ENCODE data around the gene DCLK1.

The DCLK1 gene

GRCh38 chr13:35930665-35931631, 200.2 kb downstream of the DCLK1 start:
- no peak for DNase-seq

GRCh38 chr13:35927567-35928021, 203.6 kb downstream of the DCLK1 start:
- DNase-seq, result no peak

GRCh38 chr13:35926859-35927530, 204.2 kb downstream of the DCLK1 start:
- no peak for DNase-seq

GRCh38 chr13:35925669-35926068, 205.5 kb downstream of the DCLK1 start:
- DNase-seq, result no peak

GRCh38 chr13:35923347-35923746, 207.8 kb downstream of the DCLK1 start:
- no peak for DNase-seq

- no peak for DNase-seq
These were observed 210.4 kb downstream of the DCLK1 start for GRCh38 chr13:35920816-35921215.

GRCh38 chr13:35917942-35918645, 213.1 kb downstream of the DCLK1 start:
- no peak for DNase-seq

GRCh38 chr13:35917252-35917941, 213.8 kb downstream of the DCLK1 start:
- DNase-seq, result no peak

- no peak for DNase-seq
These were observed 215.0 kb downstream of the DCLK1 start for GRCh38 chr13:35916146-35916545.

- DNase-seq, result no peak
These were observed 216.5 kb downstream of the DCLK1 start for GRCh38 chr13:35914662-35915061.

GRCh38 chr13:35912841-35913240, 218.3 kb downstream of the DCLK1 start:
- DNase-seq, result no peak

GRCh38 chr13:35909837-35910540, 221.2 kb downstream of the DCLK1 start:
- peak; percentile 41 for DNase-seq

GRCh38 chr13:35909091-35909490, 222.1 kb downstream of the DCLK1 start:
- DNase-seq, result no peak

- no peak for DNase-seq
These were observed 223.0 kb downstream of the DCLK1 start for GRCh38 chr13:35908226-35908625.

- no peak for DNase-seq
These were observed 224.5 kb downstream of the DCLK1 start for GRCh38 chr13:35906636-35907035.

- no peak for DNase-seq
These were observed 228.1 kb downstream of the DCLK1 start for GRCh38 chr13:35903075-35903474.

- no peak for DNase-seq
These were observed 233.1 kb downstream of the DCLK1 start for GRCh38 chr13:35898041-35898440.

GRCh38 chr13:35894636-35895035, 236.5 kb downstream of the DCLK1 start:
- DNase-seq, result no peak

- DNase-seq, result no peak
These were observed 238.1 kb downstream of the DCLK1 start for GRCh38 chr13:35892837-35893814.

- DNase-seq, result no peak
These were observed 239.4 kb downstream of the DCLK1 start for GRCh38 chr13:35891507-35892441.
